Ammon's horn (tissue), 1 donor: ENCODE measurements around the gene TMEM131.
"Not testable (repeated sequence)": the region's sequence is repeated elsewhere in the genome, so short reads cannot be mapped to it uniquely, and the experiment has no call there.

Experiments
- DNase-seq: peaks from one replicate; pipeline ENCODE4 v3.0.0-alpha.2; 2016; ENCODE audit warnings: low spot score

The TMEM131 gene

GRCh38 chr2:97995734-97996624 is at the start of gene TMEM131:
Gene TMEM131, minus strand, starts transcription at chr2:97995948. Its CDS starts 286 bp downstream, at chr2:97995662.
- DNase-seq = peak; percentile 95

- DNase-seq = not testable (repeated sequence)
Measured at GRCh38 chr2:98044730-98045129, 49.0 kb upstream of the TMEM131 start.

GRCh38 chr2:98043101-98043500 is 47.4 kb upstream of the TMEM131 start:
- no peak for DNase-seq

GRCh38 chr2:98040331-98040939 is 44.7 kb upstream of the TMEM131 start:
- no peak for DNase-seq

GRCh38 chr2:98039085-98039756 is 43.5 kb upstream of the TMEM131 start:
- DNase-seq = no peak

GRCh38 chr2:98037666-98038336 is 42.1 kb upstream of the TMEM131 start:
- DNase-seq = no peak

GRCh38 chr2:98037206-98037605 is 41.5 kb upstream of the TMEM131 start:
- DNase-seq = no peak

GRCh38 chr2:98036349-98037000 is 40.7 kb upstream of the TMEM131 start:
- peak; percentile 16 for DNase-seq

GRCh38 chr2:98034745-98035144 is 39.0 kb upstream of the TMEM131 start:
- no peak for DNase-seq

GRCh38 chr2:98032086-98032485 is 36.3 kb upstream of the TMEM131 start:
- no peak for DNase-seq

GRCh38 chr2:98029718-98030222 is 34.0 kb upstream of the TMEM131 start:
- no peak for DNase-seq

GRCh38 chr2:98028931-98029717 is 33.4 kb upstream of the TMEM131 start:
- DNase-seq = no peak

GRCh38 chr2:98028101-98028561 is 32.4 kb upstream of the TMEM131 start:
- no peak for DNase-seq

- no peak for DNase-seq
Measured at GRCh38 chr2:98027538-98027937, 31.8 kb upstream of the TMEM131 start.

GRCh38 chr2:98026927-98027522 is 31.3 kb upstream of the TMEM131 start:
- peak; percentile 69 for DNase-seq

GRCh38 chr2:98026292-98026691 is 30.5 kb upstream of the TMEM131 start:
- DNase-seq = no peak

- DNase-seq = no peak
Measured at GRCh38 chr2:98025481-98026037, 29.8 kb upstream of the TMEM131 start.

GRCh38 chr2:98022067-98022466 is 26.3 kb upstream of the TMEM131 start:
- DNase-seq = not testable (repeated sequence)

- peak; percentile 71 for DNase-seq
Measured at GRCh38 chr2:98020992-98021713, 25.4 kb upstream of the TMEM131 start.
